ENCODE data around the gene RBBP8NL.
A peak's percentile ranks its signal among the peaks of the same experiment; 100 is the strongest.

Gene RBBP8NL

DNA sequence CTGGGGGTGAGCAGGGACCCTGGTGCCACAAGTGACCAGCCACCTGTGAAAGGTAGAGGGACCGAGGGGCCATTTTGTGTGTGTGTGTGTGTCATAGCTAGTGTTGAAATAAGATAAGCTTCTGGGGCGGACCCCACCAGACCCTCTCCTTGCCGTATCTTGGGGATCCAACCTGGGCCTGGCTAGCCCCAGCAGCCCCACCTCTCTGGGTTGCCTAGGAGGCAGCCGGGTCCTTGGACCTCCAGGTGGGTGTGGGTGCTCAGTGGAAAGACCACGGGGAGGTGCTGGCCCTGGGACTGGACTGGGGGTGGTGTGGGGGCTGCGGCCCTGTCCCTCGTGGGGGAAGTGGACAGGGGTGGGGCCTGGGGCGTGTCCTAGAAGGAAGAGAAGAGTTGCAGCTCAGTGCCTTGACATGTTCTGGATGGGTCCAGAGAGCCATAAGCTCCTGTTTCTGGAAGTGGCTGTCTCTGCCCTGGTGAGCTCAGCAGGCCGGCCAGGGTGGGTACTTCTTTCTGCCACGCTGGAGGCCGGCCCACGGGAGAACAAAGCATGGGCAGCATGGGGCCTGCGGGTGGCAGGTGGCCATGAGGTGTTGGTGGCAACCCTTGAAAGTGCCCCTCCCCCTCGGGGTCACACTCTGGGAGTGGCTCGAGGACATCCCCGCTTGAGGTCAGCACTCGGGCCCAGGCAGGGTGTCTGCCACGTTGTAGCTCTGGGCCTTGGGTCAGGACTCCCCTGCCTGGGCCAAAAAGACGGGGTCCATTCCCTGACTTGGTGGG lies 8.4 kb downstream of the RBBP8NL start:
- DNase-seq = no peak

DNA sequence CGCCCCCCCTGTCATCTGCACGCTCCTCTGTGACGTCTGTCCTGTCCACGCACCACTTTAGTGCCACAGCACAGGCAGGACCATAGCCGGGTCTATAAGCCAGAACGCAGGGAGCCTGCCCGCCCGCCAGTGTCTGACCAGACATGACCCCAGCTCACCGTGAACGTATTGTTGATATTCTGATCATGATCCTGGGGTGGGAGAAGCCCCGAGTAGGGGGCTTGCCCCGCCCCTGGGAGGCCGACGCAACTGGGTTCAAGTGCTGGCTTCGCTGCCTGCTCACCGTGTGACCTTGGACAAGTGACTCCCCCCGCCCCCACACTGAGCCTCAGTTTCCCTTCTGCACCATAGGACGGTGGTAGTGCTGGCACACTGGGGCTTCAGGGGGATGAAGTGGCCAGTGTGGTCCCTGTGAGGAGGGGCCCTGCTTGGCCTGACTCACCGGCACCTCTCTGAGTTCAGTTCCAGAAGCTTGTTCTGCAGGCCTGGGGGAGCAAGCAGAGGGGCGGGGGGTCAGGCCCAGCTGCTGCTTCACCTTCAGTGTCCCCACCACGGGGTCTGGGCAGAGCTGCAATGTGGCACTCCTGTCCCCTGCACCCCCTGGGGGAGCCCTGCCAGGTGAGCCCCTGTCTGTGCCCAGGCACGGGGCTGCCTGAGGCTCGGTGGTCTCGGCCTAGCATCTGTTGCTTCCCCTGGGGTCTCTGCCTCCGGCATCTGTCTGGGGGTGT lies 9.2 kb downstream of the RBBP8NL start:
- no peak for DNase-seq

DNA sequence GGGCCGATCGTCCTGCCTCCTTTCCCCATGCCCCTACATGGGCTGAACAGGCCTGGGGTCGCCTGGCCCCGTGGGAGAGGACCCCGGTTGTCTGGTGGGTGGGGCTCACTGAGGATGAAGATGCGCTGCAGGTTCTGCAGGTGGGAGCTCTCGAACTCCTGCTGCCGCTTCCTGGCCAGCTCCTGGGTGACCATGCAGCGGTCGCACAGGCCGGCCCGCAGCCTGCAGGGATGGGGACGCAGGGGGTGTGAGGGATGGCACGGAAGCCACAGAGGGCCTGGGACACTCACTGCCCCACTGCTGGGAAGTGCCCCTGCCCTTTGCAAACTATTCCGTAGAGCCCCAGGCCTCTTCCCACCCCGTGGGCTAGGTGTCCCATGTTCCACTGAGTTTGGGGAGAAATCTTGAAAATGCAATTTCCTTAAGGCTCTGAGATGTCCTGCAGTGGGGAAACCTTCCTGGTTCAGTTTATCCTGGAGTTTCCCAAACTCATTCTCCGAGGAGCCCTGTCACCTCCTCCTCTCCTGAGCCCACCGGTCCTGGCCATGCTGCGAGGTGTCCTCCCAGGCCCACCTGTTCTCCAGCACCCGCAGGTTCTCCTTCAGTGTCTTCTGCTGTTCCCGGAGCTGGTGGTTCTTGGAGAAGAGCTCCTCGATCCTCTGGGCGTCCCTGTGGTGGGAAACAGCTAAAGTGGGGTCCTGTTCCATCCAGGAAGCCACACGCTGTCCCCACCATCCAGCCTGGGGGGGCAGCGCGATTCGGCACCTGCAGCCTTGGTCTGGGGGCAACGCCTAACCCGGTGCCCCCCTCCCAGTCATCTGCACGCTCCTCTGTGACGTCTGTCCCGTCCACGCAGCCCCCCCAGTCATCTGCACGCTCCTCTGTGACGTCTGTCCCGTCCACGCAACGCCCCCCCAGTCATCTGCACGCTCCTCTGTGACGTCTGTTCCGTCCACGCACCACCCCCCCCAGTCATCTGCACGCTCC lies 10.4 kb downstream of the RBBP8NL start:
- DNase-seq = no peak

DNA sequence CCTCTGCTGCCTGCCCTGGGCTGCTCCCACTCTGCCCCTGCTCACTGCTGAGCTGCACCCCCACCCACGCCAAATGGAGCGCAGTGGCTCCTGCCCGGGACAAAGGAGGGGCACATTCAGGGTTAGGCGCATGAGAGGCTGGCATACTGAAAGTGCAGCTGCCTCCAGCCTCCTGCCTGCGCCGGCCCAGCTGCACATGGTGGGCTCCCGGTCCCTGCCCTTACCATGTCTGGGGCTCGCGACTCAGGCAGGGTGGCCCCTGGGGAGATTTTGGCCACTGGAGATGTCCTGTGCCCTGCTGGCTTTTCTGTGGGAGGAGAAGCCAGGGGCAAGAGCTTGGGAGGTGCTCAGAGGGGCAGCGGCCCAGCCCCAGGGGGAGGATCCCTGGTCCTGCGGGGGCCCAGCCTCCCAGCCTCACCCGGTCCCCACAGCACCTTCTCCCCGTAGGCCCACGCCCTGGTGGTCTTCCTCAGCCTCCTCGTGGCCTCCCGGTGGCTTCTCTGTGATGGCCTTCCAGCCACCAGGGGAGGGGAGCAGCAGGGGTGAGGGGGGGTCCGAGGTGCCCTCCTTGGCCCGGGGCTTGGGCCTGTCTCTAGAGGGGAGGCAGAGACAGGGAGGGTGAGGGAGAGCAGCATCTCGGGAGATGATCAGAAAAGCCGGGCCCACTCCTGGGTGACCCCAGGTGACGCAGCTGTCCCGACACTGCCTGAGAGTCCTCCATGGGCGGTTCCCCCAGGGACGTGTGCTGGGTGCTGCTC lies 11.8 kb downstream of the RBBP8NL start:
- DNase-seq = no peak

- DNase-seq = no peak
Observed at GRCh38 chr20:62413896-62414481, 13.3 kb downstream of the RBBP8NL start.

GRCh38 chr20:62413025-62413570 lies 14.2 kb downstream of the RBBP8NL start:
- DNase-seq = no peak

DNA sequence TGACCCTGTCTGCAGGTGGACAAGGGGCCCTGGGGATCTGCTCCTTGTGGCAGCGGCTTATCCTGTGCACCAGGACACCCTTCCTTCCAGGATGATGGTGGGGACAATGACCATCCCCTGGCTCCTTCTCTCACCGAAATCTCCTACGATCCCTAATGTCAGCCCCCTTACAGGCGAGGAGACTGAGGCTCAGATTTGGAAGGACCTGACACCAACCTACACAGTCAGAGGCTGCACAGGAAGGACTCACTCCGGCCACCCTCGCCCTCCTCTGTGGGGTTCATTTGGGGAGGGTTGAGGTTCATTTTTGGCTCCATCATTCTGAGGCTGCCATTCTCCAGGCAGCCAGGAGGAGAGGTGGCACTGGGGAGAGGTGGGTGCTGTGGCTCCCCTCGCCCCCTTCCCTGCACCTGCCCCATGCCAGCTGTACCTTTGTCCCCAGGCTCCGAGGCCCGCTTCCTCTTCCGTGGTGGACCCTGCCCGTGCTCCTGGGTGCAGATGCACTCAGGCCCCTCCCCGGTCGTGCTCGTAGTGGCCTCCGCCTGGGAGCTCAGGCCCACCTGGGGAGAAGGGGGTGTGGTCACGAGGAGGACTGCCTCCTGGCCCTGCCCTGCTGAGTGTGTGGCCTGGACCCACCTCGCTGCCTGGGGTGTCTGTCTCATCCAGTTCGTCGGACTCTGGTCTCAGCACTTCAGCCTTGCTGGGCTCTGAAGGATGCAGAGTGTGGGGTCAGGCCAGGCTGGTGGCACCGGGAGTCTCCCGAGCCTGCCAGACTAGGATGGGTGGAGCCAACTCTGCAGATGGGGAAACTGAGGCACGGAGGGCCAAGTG lies 14.9 kb downstream of the RBBP8NL start:
- no peak for DNase-seq

GRCh38 chr20:62411479-62412193 lies 15.7 kb downstream of the RBBP8NL start:
- DNase-seq = no peak

DNA sequence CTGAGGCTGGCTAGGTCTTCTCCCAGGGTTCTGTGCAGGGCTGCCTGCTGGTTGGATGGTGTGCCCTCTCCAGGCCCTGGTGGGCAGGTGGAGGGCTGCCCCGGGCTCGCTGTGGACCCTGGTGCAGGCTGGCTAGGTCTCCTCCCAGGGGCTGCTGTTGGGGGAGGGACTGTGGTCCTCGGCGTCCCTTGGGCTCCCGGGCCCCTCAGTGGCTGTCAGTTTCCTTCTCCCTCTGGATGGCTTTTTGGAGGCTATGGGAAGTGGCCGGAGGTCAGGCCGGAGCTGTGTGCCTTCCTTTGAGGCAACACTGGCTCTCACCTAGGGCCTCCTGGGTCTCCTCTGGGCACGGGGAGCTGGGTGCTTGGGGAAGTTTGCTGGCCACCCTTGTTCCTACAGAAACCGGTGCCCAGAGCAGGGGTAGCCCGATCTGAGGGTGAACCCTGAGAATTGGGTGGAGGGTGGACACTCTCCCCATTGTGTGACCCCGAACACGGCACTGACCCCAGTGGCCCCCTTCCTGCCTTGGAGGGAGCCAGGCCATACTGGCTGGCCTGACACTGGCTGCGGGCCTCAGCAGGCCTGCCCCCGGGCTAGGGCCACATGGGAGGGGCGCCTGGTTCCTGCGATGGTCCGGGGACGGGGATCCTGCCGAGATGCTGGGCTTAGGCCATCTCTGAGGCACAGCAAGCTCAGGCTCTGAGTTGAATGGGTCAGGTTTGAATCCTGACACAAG lies 16.4 kb downstream of the RBBP8NL start:
- DNase-seq = no peak

DNA sequence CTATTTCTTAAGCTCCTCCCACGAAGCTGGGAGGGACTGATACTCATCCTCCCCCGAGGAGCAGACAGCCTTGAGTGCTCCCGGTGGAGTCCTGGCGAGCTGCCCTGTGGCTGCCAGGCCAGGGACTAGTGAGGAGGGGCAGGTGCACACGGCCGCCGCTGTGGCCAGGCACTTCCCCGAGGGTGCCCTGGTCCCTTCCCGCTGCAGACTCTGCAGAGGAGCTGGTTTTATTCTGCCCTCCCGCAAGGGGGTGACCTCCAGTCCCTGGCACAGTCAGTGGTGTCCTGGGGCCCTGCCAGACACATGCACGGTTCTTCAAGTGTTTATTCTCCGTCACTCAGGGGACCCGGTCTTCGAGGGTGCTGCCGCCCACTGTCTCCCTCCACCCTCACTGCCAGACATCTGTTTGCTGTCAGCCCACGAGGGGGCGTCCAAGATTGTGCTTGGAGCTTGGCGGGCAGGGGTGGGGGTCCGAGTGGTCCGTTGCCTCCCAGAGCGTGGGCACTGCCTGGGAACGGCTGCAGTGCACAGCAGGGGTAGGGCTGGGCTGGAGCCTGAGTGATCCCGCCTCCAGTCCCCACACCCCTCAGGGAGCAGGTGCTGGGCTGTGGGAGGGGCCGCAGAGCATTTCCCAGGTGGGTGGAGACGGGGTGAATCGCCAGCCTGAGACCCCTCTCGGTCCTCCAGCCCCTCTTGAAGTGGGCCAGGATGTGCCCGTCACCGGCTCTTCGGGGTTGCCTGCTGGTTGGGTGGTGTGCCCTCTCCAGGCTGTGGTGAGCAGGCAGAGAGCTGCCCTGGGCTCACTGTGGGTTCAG lies 17.2 kb downstream of the RBBP8NL start:
- peak in 1 of 2 experiments; percentile 43 for DNase-seq

DNA sequence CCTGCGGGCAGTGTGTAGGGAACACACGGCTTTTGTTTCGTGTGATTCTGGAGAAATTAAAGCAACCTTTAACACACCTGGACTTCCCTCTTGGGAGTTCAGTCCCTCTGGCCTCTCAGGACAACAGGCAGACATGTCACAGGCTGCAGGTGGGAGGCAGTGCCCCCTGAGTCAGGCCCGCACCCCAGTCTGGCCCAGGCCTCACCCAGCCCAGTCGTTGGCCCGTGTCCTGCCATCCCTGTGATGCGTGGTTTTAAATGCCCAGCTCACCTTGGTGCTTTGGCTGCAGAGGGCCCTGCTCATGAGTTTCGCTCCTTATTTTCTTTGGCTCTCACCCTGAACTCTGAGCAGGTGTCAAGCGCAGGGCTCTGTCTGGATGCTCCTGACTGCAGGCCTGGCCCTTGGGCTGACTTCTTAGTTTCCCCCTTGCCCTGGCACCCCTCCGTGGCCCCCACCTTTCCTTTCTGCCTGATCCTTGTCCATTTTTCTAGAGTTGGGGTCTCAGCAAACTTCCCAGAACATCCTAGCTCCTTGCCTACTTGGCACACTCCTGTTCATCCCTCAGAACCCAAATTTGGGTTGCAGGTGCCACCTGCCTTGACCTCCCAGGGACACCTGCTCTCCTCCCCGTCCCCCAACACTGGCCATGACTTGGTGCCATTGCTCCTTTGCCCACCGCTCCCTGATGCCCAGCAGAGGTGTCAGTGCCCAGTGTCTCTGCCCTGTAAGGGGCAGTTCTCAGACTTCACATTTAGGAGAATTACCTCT lies 18.1 kb downstream of the RBBP8NL start:
- DNase-seq = no peak

DNA sequence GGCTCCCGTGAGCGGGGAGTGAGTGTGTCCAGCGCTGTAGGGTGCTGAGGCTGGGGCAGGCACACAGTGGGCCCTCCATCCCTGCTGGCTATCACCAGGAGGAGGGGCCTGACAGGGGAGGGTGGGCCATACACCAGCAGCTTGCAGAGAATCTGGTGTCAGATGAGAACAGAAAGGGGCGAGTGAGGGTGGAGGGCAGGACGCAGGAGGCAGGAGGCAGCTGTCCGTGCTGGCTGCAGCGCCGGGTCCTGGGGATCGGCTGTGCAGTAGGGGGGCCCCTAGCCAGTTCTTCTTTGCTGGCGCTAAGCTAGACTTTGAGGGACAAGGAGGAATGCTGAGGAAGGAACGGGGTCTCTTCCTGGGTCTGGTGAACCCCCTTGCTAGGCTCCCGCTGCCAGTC lies 18.7 kb downstream of the RBBP8NL start:
- DNase-seq = no peak

GRCh38 chr20:62408055-62408454 lies 19.3 kb downstream of the RBBP8NL start:
- no peak for DNase-seq

DNA sequence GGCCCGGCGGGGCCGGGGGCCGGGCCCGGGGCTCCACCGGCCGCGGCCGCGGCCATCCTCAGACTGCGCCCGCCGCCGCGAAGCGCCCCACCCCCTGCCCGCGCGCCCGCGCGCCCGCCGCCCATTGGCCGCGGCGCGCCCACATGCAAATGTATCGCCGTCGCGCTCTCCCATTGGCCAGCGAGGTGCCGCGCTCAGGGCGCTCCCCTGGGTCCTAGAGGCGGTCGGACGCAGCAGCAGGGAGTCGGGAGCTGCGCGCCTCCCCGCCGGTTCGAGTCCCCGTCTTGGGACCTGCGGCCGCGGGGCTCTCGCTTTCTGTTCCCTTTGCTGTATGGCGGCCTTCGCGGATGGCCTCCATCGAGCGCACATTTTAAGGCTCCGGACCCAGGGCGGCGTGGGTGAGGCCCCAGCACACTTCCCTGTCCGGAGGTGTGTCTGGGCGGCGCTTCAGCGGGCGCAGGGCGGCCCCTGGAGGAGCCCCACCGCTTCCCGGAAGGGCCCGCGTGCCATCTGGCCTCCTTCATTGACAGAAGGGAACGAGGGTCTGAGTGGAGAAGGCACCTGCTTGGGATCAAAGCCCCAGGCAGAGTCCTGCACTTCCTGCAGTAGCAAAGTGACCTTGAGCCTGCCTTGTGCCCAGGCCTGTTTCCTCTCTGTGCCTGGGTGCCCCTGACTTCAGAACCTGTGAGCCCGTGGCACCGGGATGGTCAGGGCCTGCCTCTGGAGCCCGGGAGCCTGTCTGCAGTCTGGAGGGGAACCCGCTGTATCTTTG lies 19.9 kb downstream of the RBBP8NL start, which contains the start of gene CABLES2:
TSS of gene CABLES2 (minus strand) at position 65 of the 772 bp plus-strand sequence. CDS start at position 56, 9 bp downstream.
- peak; percentile 88 to 90 for DNase-seq

DNA sequence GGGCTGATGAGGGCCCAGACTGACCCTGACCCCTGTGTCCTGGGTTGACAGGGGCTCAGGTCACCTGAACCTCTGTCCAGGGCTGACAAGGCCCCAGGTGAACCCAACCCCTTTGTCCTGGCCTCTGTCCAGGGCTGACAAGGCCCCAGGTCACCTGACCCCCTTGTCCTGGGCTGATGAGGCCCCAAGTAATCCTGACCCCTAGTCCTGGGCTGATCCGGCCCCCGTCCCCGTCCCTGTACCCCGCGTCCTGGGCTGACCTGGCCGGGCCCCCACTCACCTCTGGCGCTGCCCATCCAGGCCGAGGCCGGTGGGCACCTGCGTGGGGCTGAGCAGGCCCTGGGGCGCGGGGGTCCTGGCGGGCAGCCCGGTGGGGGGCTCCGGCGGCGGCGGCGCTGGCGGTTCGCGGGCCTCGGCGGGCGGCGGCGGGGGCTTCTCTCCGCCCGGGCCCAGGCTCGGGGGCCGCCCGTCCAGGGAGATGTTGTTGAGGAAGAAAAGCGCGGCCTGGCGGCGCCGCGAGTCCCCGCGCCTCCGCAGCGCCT lies 20.6 kb downstream of the RBBP8NL start:
- no peak for DNase-seq

DNA sequence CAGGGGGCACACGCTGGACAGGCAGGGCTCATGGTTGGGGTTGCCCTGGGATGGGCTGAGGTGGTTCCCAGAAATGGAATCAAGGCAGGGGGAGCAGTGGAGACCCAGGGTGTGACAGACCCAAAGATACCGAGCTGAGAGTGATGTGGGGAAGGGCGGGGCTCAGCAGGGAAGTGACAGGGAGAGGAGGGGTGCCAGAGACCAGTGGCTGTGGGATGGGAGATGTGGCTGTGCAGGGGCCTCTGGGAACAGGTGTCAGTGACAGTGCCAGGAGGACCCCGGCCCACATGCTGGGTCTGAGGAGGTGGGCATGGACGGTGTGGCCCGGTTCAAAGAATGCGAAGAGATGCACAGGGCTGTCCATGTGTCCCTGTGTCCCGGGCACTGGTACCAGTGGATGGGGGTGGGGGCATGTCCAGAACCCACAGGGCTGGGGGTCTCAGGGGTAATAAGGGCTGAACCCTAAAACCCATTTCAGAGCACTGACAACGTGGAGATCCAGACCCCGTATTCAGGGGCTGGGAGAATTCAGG lies 21.3 kb downstream of the RBBP8NL start:
- no peak for DNase-seq
